HEK293T (cell line): Measurements from ENCODE around the gene KCNG2.

ENCODE experiments used
- L3MBTL2 ChIP-seq: fragments of 450-650 bp; conservative IDR thresholded peaks from 2 replicates; pipeline ENCODE4 v1.6.1; 2016; ENCODE audit warnings: mild to moderate bottlenecking
- SP1 ChIP-seq: fragments of 450-650 bp; IDR thresholded peaks from 2 replicates; pipeline ENCODE4 v1.6.1; 2017
- SUZ12 ChIP-seq: fragments of 450-650 bp; IDR thresholded peaks from 2 replicates; pipeline ENCODE4 v1.6.1; 2016; ENCODE audit warnings: mild to moderate bottlenecking

DNA sequence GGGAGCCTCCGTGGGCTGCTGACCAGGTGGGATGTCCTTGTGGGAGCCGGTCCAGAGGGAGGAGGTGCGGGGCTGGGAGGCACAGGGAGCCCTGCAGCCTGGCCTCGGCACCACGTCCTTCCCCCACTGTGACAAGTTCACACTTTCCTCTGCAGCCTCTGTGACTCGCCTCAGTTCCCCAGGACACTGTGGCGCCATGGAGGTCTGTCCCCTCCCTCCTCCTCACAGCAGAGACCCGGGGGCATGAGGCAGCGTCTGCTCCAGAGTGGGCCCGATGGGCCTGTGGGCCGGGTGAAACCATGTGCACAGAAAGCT lies 27.3 kb upstream of the KCNG2 start:
- TF ChIP-seq SUZ12 (no peak), L3MBTL2 (no peak), SP1 (no peak)
